Epithelial cell of prostate (primary cell): ENCODE data around the gene TRIP10.

ENCODE experiments used
- DNase-seq: peaks from one replicate; pipeline ENCODE4 v3.0.0-alpha.2; 2011; ENCODE audit warnings: low read depth, low spot score
- H3K27ac ChIP-seq: fragments of 450-650 bp; 2 replicates; pipeline ENCODE4 v1.5.1; 2017; ENCODE audit warnings: mild to moderate bottlenecking

The TRIP10 gene

DNA sequence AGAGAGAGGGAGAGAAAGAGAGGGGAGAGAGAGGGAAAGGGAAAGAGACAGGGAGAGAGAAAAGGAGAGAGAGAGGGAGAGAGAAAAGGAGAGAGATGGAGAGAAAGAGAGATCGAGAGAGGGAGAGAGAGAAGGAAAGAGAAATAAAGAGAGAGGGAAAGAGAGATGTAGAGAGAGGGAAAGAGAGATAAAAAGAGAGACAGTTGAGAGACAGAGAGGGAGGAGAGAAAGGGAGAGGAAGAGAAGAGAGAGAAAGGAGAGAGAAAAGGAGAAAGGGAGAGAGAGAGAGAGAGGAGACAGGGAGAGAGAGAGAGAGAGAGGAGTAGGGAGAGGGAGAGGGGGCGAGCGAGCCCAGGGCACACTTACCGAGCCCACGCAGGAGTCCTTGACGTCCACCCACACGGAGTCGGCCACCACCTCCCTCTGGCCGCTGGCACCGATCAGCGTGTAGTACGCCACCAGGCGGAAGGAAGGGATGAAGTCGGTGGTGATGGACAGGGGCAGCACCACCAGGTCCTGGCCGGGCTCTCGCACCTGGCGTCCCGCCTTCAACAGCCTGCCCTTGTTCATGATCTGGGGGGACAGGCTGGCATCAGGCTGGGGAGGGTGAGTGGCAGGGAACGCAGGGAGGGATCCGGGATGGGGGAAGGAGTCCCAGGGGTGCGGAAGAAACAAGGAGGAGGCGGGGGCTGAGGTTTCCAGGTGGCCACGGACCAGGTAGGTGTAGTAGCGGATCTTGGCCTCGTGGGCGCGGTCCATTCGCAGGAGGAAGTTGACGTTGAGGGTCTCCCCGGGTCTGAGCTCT is 29.0 kb upstream of the TRIP10 start:
- H3K27ac ChIP-seq, result no peak overlapping the region
- DNase-seq, result no peak

DNA sequence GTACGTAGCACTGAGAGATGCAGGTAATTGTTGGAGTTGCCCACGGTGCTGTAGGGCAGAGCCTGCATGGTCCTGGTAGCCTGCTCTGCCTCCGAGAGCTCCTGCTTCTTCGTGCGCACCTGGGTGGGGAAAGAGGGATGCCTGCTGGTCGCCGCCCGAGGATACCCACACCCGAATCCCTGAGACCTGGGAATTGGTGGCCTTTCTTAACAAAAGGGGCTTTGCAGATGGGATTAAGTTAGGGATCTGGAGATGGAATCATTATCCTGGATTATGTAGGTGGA is 28.5 kb upstream of the TRIP10 start:
- no peak for DNase-seq
- no peak overlapping the region for H3K27ac ChIP-seq

DNA sequence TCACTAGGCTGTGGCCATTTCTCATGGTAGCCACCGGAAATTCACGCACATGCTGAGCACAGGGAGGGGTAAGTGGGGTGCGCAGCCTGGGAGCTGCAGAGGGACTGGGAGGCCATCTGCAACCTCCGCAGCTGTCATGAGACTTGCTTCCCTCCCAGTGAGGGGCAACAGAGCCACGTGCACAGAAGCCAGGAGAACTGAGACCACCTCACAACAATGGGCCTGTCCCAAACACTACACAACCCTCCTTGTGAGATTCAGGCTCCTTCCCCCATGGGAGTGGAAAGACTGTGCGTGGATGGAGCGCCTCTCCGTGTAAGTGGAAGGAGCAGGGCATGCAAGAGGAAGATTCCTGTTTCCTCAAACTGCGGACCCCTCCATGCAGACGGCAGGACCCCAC is 27.9 kb upstream of the TRIP10 start:
- no peak for DNase-seq
- no peak overlapping the region for H3K27ac ChIP-seq

DNA sequence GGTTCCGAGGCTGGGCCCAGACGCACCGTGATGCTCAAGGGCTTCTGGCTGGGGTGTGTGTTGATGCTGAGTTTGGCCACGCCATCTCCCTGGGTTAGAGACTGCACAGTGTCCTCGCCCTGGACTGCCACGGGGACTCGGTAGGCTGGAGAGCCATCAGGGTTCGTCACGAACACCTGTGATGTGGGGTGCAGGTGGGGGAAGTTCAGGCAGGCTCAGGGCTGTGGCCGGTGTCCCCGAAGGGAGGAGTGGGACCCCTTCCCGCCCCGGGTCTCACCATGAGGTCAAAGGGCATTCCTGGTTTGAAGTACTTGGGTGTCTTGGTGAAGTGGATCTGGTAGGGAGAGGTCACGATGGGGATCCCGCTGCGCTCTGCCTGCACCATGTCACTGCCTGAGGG is 27.2 kb upstream of the TRIP10 start:
- no peak overlapping the region for H3K27ac ChIP-seq
- no peak for DNase-seq

DNA sequence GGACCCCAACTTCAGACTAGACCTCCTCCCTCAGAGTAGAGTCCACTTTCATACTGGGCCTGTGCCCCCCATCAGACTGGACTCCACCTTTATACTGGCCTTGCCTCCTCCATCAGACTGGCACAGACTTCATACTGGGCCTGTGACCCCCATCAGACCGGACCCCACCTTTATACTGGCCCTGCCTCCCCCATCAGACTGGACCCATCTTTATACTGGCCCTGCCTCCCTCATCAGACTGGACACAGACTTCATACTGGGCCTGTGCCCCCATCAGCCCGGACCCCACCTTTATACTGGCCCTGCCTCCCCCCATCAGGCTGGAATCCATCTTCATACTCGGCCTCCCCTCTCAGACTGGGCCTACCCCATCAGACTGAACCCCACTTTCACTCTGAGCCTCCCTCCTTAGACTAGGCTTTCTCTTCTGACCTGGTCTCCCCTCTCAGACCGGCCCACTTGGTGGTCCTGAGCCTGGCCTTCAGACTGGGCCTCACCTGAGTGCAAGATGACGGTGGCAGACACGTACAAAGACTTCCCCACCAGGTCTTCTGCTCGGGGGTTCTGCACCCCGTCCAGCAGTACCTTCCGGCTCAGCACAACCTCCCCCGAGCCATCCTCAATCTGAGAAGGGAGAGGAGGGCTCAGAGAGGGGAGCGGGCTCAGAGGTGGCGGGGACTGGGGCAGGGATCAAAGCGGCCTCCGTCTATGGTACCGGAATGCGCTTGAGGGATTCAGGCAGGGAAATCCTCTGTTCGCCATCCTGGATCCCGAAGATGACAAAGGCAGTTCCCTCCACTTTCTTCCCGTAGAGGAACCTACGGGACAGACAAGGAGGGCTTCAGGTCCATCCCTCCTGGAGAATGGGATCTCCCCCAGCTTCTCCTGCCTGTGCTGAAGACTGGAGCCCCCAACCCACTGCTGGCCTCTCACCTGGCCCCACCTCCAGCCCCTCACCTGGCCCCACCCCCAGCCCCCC is 26.5 kb upstream of the TRIP10 start:
- DNase-seq, result no peak
- H3K27ac ChIP-seq, result no peak overlapping the region

DNA sequence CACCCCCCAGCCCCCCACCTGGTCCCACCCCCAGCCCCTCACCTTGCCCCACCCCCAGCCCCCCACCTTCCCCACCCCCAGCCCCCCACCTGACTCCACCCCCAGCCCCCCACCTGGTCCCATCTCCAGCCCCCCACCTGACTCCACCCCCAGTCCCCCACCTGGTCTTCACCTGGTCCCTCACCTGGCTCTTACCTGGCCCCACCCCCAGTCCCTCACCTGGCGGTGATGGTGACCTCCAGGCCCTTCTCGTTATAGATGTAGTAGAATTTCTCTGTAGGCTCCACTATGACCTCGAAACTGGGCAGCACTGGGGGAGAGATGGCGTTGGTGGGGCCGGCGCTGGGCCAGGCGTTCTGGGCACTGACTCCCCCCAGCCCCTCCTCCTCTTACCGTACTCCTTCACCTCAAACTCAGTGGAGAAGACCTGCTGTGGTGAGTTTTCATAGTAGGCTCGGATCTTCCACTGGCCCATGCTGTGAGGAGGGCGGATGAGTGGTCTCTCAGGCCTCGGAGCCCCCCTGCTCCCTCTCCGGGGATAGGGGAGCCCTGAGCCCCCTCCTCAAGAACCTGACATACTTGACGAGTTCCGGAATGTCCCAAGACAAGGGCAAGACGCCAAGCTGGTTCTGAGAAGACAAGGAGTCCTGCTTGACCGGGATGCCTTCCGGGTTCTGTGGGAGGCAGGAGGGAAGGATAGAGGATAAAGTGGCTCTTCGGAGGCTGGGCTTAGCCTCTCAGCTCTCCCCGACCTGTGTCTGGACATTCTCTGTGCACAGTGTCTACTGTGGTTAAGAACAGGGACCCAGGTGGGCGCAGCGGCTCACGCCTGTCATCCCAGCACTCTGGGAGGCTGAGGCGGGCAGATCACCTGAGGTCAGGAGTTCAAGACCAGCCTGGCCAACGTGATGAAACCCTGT is 25.4 kb upstream of the TRIP10 start:
- no peak overlapping the region for H3K27ac ChIP-seq
- DNase-seq, result no peak

DNA sequence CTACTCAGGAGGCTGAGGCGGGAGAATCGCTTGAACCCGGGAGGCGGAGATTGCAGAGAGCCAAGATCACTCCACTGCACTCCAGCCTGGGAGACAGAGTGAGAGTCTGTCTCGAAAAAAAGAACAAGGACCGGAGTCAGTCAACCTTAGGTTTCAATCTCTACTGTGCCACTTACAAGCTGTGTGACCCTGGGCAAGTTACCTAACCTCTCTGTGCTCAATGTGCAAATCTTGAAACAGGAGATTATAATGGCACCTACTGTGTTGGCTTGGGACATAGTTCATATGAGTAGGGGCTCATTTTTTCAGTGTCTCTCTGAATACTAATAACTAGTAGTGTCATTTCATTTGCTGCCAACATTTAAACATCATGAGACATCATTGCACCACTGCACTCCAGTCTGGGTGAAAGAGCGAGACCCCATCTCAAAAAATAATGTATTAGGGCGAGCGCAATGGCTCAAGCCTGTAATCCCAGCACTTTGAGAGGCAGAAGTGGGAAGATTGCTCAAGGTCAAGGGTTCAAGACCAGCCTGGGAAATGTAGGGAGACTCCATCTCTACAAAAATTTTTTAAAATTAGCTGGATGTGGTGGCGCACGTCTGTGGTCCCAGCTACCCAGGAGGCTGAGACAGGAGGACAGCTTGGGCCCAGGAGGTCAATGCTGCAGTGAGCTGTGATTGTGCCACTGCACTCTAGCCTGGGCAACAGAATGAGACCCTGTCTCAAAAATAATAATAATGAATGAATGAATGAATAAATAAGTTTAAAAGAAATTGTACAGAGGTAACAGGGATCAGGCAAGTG is 24.5 kb upstream of the TRIP10 start:
- no peak for DNase-seq
- no peak overlapping the region for H3K27ac ChIP-seq

DNA sequence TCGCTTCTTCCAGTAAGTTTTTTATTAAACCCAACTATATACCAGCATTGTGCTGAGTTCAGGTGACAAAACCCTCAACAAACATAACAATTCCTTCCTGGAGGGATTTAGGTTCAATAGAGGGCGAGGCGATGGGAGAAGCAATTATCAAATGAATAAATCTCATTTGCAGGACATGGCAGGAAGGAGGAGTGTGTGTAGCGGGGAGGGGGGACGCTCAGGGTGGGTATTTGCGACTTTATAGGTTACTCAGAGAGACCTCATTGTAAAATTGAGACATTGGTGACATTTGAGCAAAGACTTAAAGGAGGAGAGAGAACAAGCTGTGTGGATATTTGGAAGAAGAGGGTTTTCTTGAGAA is 22.9 kb upstream of the TRIP10 start:
- no peak for DNase-seq
- no peak overlapping the region for H3K27ac ChIP-seq

DNA sequence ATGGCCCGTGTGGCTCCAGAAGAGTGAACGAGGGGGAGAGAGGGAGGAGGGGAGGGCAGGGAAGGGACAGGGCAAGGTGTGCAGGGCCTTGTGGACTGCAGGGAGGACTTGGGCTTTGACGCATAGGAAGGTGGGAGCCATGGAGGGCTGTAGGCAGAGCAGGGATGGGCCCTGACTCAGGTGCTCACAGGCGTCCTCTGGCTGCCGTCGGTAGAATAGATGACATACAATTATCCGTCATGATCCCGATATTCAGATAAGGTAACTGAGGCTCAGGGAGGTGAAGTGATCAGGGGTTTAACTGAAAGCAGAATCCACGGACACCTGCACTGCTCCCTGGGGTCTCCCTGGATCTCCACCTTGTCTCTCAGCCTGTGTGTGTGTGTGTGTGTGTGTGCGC is 22.4 kb upstream of the TRIP10 start:
- no peak for DNase-seq
- H3K27ac ChIP-seq, result no peak overlapping the region

DNA sequence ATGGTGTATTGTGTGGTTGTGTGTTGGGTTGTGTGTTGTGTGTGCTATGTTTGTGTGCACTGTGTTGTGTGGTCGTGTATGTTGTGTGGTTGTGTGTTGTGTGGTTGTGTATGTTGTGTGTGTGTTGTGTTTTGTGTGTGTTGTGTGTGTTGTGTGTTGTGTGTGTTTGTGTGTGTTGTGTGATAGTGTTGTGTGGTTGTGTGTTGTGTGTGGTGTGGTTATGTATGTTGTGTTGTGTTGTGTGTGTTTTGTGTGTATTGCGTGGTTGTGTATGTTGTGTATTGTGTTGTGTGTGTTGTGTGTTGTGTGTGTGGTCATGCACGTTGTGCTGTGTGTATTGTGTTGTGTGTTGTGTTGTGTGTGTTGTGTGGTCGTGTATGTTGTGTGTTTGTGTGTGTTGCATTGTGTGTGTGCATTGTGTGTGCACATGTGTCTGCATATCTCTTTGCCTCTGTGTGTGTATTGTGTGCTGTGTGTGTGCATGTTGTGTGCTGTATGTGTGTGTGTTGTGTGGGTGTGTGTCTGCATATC is 22.0 kb upstream of the TRIP10 start:
- no peak overlapping the region for H3K27ac ChIP-seq
- no peak for DNase-seq

DNA sequence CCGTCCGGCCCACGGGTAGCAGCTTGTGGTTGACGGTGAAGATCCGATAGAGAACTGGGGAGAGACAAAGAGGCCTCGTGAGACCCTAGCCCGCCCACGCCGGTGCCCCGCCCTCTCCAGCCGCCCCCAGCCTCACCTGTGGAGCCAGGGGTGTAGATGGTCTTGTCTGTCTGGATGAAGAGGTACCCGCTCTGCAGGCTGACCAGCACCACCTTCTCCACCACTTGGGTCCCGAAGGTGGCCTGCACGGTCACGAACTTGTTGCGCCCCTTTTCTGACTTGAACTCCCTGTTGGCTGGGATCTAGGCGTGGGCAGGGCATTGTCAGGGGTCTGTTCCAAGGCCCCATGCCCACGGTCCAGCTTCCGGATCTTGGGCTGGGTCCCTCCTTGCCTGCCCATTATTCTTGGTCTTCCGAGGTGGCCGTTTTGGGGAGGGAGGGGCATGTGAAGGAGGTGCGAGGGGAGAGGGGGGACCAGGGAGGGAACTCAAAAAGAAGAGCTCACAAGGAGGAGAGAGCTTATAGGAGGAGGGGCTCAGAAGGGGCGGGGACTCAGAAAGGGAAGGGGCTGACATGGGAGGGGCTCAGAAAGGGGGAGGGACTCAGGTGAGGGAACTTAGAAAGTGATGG is 21.3 kb upstream of the TRIP10 start:
- no peak for DNase-seq
- no peak overlapping the region for H3K27ac ChIP-seq

DNA sequence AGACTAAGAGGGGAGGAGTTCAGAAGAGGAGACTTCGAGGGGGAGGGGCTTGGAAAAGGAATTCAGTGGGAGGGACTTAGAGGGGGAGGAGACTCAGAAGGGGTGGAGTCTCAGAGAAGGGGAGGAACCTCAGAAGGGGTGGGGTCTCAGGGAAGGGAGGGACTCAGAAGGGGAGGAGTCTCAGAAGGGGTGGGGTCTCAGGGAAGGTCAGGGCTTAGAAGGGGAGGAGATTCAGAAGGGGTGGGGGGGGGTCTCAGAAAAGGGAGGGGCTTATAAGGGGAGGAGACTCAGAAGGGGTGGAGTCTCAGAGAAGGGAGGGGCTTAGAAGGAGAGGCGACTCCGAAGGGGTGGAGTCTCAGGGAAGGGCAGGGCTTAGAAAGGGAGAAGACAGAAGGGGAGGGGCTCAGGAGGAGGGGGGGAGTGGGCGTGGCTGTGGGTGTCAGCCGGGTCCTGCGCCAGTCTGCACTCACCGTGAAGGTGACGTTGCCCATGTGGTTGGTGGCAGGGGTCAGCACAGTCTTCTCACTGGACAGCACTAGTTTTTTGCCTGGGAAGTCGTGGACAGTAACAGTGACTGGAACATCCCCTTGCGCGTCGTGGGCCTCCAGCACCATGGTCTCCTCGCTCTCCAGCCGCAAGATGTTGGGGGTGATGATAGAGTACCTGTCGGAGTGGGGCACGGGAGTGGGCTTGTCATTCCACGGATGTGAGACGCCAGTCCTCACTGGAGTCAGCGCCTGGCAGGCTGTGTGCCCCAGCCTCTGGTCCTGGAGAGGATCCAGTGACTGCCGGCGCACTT is 20.5 kb upstream of the TRIP10 start:
- no peak for DNase-seq
- H3K27ac ChIP-seq, result no peak overlapping the region

DNA sequence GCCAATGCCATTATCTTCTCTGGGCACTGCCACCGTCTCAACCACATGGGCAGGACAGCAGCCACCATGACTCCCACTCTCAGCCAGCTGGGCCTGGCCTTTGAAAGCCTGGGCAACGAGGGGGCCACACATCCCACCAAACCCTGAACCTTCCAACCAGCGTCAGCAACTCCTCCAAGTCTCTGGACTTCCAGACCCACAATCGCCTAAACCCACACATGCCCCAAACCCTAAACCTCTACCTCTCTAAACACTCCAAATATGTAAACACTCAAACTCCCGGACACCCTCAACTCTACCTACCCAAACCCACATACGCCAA is 20.0 kb upstream of the TRIP10 start:
- no peak overlapping the region for H3K27ac ChIP-seq
- DNase-seq, result no peak

DNA sequence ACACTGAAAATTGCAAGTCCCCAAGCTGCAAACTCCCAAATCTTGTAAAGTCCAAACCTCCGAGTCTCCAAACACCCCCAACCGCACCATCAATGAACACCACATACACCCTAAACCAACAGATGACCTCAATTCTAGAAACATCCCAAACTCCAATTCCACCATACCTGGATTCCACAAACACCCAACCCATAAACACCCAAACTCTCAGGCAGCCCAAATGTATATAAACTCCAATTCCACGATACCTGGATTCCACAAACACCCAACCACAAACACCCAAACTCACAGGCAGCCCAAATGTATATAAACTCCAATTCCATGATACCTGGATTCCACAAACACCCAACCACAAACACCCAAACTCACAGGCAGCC is 19.5 kb upstream of the TRIP10 start:
- DNase-seq, result no peak

DNA sequence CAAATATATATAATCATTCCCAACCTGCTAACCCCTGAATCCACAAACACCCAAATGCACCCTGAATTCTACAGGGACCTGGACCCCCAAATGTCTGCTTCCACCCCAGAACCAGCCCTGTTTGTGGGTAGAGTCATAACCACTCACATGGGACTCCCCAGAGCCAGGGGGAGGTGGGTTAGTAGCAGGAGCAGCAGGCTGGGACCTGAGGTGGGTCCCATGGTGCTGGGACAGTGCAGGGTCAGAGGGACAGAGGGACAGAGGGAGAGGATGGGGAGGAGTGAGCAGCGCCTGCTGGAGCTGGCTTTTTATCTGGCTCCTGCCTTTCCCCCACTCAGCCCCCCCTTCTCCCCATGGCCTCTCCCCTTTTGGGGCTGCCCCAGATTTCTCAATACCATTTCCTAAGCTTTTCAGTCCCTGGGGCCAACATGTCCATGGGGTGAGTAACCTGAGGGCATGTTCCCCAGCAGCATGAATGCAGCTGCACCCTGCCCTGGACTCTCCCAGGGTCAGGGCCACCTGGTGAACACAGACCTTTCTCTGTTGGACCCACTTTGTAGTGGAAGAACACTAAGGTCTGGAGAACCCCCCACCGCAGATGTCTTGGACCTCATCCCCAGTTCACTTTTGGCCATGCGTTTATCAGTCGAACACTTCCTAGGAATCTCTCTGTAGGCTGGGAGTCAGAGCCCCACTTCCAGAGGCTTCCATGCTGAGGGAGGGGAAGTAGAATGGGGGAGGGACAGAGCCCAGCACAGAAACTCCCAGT is 18.9 kb upstream of the TRIP10 start, which contains the start of gene C3:
Gene C3 (minus strand): TSS at position 282 of the 769 bp plus-strand sequence. CDS start 61 bp downstream, at position 221.
- peak; percentile 36 for DNase-seq
- no peak within 1 kb of the TSS for H3K27ac ChIP-seq

More for the DNA sequence above, 19.5 kb upstream of the TRIP10 start:
- no peak overlapping the region for H3K27ac ChIP-seq

DNA sequence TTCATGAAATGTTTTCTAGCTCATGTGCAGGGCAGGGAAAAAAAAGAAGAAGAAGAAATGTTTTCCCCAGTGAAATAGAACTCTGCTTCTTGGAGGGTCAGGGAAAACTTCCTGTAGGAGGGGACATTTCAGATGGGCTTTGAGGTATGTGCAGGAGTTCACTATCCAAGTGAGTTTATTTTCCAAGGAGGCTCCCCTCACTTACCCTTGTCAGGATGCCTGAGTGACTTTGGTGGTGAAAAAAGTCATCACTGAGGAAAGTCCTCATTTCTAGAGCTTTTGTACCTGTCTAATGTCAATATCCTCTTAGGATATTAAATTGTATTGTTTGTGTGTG is 18.4 kb upstream of the TRIP10 start:
- no peak for DNase-seq
- H3K27ac ChIP-seq, result no peak overlapping the region

DNA sequence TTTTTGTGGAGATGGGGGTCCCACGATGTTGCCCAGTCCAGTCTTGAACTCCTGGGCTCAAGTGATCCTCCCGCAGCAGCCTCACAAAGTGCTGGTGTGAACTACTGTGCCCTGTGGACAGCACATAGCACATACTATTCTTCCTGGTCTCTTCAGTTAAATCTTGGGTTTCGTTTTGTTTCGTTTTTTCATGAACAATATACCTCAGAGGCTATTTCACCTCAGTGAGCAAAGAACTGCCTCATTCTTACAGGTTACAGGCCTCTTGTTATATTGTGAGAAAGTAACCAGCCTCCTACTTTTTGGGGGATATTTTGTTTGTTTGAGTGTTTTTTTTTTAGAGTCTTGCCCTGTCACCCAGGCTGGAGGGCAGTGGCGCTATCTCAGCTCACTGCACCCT is 17.7 kb upstream of the TRIP10 start:
- no peak overlapping the region for H3K27ac ChIP-seq
- DNase-seq, result no peak

DNA sequence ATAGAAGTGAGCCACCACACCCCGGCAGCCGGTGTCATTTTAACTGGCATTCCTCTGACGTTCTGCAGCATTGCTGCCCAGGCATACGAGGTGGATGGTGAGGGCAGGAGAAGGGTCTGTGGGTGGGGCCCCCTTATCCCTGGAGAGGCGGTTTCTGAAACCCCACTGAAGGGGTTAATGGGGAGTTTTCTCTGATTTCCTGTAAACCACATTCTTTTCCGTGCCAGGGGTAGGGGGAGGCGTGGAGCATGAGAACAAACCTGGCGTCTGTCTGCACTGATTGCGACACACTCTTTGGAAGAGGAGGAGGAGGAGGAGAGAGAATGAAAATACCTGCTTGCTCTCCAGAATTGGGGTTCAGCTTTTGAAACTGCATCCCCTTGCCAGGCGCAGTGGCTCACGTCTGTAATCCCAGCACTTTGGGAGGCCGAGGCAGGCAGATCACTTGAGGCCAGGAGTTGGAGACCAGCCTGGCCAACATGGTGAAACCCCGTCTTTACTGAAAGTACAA is 16.3 kb upstream of the TRIP10 start:
- no peak overlapping the region for H3K27ac ChIP-seq
- no peak for DNase-seq
